ENCODE results near the gene AKAP13.

GRCh38 chr15:85718981-85719380, 338.6 kb downstream of the AKAP13 start:
- TF ChIP-seq GATA3 (IDR thresholded peaks at IDR 0.05; ENCODE audit: low read depth, low read length) = no peak
- no peak for TF ChIP-seq GATA2 (IDR thresholded peaks at IDR 0.05; ENCODE audit: low read depth, low read length)
